SK-N-MC (cell line): ENCODE measurements around the gene KIF12.

Experiments used
- DNase-seq: peaks from one replicate; pipeline ENCODE4 v3.0.0-alpha.2; 2011; ENCODE audit warnings: low read depth, low spot score
- H3K27ac ChIP-seq: fragments of 200-600 bp; sonication (generic); 2 replicates; pipeline ENCODE4 v1.5.1; 2016; ENCODE audit warnings: mixed run types
- H3K36me3 ChIP-seq: fragments of 200-600 bp; sonication (generic); 2 replicates; pipeline ENCODE4 v1.6.1; 2017; ENCODE audit warnings: antibody characterized with exemption, low read length, mixed read lengths; ENCODE audit not compliant: insufficient read depth
- H3K4me3 ChIP-seq: fragments of 200-600 bp; sonication (generic); 2 replicates; pipeline ENCODE4 v1.5.1; 2016
- H3K9ac ChIP-seq: fragments of 200-600 bp; sonication (generic); 2 replicates; pipeline ENCODE4 v1.8.0; 2017; ENCODE audit warnings: mixed run types, mixed read lengths; ENCODE audit not compliant: insufficient read length
- H3K9me3 ChIP-seq: fragments of 200-600 bp; sonication (generic); 2 replicates; pipeline ENCODE4 v1.6.1; 2017; ENCODE audit warnings: low read depth, mild to moderate bottlenecking, antibody characterized with exemption, low read length, moderate library complexity, mixed read lengths
- EZH2 ChIP-seq: fragments of 200-600 bp; sonication (generic); IDR thresholded peaks from one replicate; pipeline ENCODE4 v1.6.1; 2017; ENCODE audit warnings: antibody characterized with exemption
- FOXP2 ChIP-seq: optimal IDR thresholded peaks from 2 replicates; pipeline ENCODE3; 2011; ENCODE audit warnings: mild to moderate bottlenecking, moderate library complexity; ENCODE audit not compliant: insufficient read depth; ENCODE audit errors: extremely low read length, control extremely low read depth
- POLR2AphosphoS5 ChIP-seq: IDR thresholded peaks from 2 replicates; pipeline ENCODE4 v1.6.1; 2012; ENCODE audit warnings: mild to moderate bottlenecking, low read depth, low read length, borderline replicate concordance

KIF12 gene

GRCh38 chr9:114069476-114070187 lies 29.5 kb downstream of the KIF12 start:
- no peak overlapping the region for H3K9ac ChIP-seq
- H3K4me3 ChIP-seq, result no peak overlapping the region
- H3K27ac ChIP-seq, result no peak overlapping the region
- TF ChIP-seq EZH2, result no peak
- no peak for TF ChIP-seq POLR2AphosphoS5
- no peak for TF ChIP-seq FOXP2
- H3K36me3 ChIP-seq, result no peaks in the 10 kb centered on the region
- H3K9me3 ChIP-seq, result no peaks in the 10 kb centered on the region
- no peak for DNase-seq

DNA sequence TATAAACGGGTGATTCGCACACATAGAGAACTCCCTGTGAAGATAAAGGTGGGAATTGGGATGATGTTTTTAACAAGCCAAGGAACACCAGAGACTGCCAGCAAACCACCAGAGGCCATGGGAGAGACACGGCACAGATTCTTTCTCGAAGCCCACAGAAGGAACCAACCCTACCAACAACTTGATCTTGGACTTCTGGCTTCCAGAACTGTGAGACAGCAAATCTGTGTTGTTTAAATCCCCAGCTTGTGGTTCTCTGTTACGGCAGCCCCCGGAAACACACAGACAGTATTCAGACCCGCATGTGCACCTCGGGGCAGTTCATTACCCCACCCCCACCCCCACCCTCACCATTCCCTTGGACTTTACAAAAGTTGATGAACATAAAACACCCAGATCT lies 33.8 kb downstream of the KIF12 start:
- Histone ChIP-seq H3K27ac (no peak overlapping the region), H3K9ac (no peak overlapping the region), H3K9me3 (no peaks in the 10 kb centered on the region), H3K36me3 (no peaks in the 10 kb centered on the region), H3K4me3 (no peak overlapping the region)
- TF ChIP-seq EZH2 (no peak), POLR2AphosphoS5 (no peak), FOXP2 (no peak)
- DNase-seq, result no peak

- Histone ChIP-seq H3K27ac (no peak overlapping the region), H3K9ac (no peak overlapping the region), H3K36me3 (no peaks in the 10 kb centered on the region), H3K4me3 (no peak overlapping the region), H3K9me3 (no peaks in the 10 kb centered on the region)
- no peak for DNase-seq
- TF ChIP-seq EZH2 (no peak), POLR2AphosphoS5 (no peak), FOXP2 (no peak)
Observed at GRCh38 chr9:114061830-114062474, 37.1 kb downstream of the KIF12 start.

GRCh38 chr9:114061292-114061691 lies 37.8 kb downstream of the KIF12 start:
- H3K9ac ChIP-seq, result no peak overlapping the region
- no peak for TF ChIP-seq EZH2
- TF ChIP-seq FOXP2, result no peak
- no peak for TF ChIP-seq POLR2AphosphoS5
- H3K27ac ChIP-seq, result no peak overlapping the region

DNA sequence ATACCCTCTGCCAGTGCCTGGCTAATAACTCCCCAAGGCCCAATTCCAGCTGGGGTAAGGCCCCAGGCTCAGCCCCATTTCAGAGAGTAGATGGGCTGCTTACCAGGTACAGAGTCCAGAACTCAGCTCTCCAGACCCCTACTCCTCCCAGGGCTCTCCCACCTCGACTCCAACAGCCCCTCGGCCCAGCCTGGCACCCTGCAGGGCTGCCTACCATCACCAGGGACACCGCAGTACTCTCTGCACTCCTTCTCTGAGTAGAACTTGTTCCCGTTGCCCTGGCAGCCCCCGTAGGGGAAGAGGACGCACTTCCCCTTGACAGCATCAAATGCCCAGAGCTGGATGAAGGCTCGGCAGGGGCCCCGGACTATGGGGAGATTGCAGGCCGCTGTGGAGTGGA lies 38.4 kb downstream of the KIF12 start:
- no peak for DNase-seq
- H3K9ac ChIP-seq, result no peak overlapping the region
- no peaks in the 10 kb centered on the region for H3K9me3 ChIP-seq
- no peaks in the 10 kb centered on the region for H3K36me3 ChIP-seq
- TF ChIP-seq EZH2, result no peak
- TF ChIP-seq POLR2AphosphoS5, result no peak
- TF ChIP-seq FOXP2, result no peak
- H3K27ac ChIP-seq, result no peak overlapping the region
- H3K4me3 ChIP-seq, result no peak overlapping the region

More at GRCh38 chr9:114061292-114061691, 37.8 kb downstream of the KIF12 start:
- H3K9me3 ChIP-seq, result no peaks in the 10 kb centered on the region
- H3K4me3 ChIP-seq, result no peak overlapping the region
- no peaks in the 10 kb centered on the region for H3K36me3 ChIP-seq
- no peak for DNase-seq

DNA sequence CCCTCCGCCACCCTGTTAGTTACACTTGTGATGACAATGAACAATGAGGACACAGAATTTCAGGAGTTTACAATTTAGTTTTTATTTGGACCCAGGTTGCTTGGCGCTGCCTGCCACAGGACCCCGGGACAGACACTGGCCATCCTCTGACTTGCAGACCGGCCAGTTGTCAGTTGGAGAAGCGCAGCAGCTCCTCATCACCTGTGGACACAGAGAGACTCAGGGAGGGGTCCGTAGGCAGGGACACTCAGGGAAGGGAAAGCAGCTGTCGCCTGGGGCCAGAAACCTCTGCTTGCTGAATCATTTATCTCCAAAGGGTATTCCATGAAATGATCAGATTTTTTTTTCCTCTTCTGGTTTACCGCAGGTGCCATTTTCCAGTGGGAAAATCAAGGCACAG lies 39.0 kb downstream of the KIF12 start:
- Histone ChIP-seq H3K9ac (no peak overlapping the region), H3K27ac (no peak overlapping the region), H3K9me3 (no peaks in the 10 kb centered on the region), H3K36me3 (no peaks in the 10 kb centered on the region), H3K4me3 (no peak overlapping the region)
- TF ChIP-seq POLR2AphosphoS5 (no peak), EZH2 (no peak), FOXP2 (no peak)
- no peak for DNase-seq

- Histone ChIP-seq H3K27ac (no peak overlapping the region), H3K36me3 (no peaks in the 10 kb centered on the region), H3K4me3 (no peak overlapping the region), H3K9ac (no peak overlapping the region), H3K9me3 (no peaks in the 10 kb centered on the region)
- DNase-seq, result no peak
- TF ChIP-seq POLR2AphosphoS5 (no peak), FOXP2 (no peak), EZH2 (no peak)
Observed at GRCh38 chr9:114059047-114059803, 39.9 kb downstream of the KIF12 start.

DNA sequence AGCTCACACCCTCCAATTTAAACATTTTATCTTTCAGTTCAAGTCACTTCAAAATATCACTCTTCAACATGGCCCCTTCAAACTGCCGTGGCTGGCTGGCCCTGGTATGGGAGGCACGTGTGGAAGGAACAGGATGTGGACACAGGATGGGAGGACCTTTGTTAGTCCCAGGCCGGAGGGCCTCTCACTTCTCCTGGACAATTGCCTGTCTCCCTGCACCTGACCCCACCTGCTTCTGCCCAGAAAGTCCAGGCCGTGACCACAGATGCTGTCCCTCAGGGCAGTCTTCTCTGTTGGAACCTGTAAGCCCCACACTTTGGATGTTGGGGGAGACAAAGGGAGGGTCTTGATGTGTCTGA lies 40.4 kb downstream of the KIF12 start:
- Histone ChIP-seq H3K27ac (no peak overlapping the region), H3K9me3 (no peaks in the 10 kb centered on the region), H3K4me3 (no peak overlapping the region), H3K9ac (no peak overlapping the region), H3K36me3 (no peaks in the 10 kb centered on the region)
- TF ChIP-seq FOXP2 (no peak), EZH2 (no peak), POLR2AphosphoS5 (no peak)
- DNase-seq, result no peak
